Effector CD8-positive, alpha-beta T cell (primary cell): ENCODE measurements around the gene COPS8.

Experiments
- DNase-seq: peaks from one replicate; lab custom pipeline; 2025; lab: John Stamatoyannopoulos, UW
- total RNA-seq, 4 experiments: gene quantifications; one replicate each; lab custom pipeline; 2026; lab: John Stamatoyannopoulos, UW

The COPS8 gene
- total RNA-seq = 36.3 to 54.6 (median 45.2) reads per million in 4 experiments

- peak; percentile 64 for DNase-seq
Observed at GRCh38 chr2:237085248-237086221, at the start of gene COPS8. TSS of gene COPS8 (plus strand) at chr2:237085889. CDS start at chr2:237085965, 76 bp downstream.

DNA sequence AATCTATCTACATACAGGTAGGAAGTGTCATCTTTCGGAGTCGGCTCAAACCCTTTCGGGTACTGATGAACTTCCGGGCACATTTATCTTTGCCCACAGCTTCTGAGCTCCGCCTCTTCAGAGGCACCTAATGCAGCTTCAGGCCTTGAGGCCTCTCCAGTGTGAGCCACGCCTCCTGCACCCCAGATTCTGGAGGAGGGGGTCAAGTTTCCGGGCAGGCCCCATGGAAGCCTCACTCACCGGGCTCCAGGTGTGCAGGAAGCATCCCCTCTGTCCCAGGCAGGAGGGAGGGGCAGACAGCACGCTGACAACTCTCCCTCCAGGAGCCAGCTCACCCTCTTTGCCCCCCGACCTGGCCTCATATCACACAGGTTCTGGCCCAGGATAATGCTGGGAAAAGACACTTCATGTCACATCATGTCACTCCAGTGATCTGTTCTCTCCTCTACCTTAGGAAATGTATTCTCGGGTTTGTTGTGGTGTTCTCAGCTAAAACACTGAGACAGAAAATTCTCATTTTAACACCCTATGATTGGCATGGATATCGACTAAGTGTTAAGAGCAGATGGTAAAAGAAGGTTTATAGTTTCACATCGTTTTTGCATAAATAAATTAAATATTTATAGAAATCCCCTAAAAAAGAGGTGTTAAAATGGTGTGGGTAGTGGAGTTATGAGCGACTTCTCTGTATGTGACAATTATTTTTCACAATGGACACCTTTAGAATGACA lies 46.2 kb upstream of the COPS8 start:
- no peak for DNase-seq

DNA sequence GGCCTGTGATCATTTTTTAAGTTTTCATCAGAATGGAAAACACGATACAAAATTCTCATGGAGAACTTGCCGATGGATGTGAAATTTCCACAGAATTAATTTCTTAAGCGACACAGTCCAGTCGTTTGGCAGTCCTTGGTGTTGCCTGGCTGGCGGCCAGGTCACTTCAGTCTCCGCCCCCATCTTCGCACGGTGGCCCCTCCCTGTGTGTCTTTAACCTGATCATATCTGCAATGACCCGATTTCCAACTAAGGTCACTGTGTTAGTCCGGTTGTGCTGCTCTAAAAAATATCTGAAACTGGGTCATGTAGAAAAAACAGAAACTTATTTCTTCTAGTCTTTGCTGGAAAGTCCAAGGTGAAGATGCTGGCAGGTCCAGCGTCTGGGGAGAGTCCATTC lies 44.5 kb upstream of the COPS8 start:
- DNase-seq = no peak

- no peak for DNase-seq
Observed at GRCh38 chr2:237042101-237042500, 43.6 kb upstream of the COPS8 start.

GRCh38 chr2:237043866-237044265 lies 41.8 kb upstream of the COPS8 start:
- no peak for DNase-seq

- no peak for DNase-seq
Observed at GRCh38 chr2:237044281-237044680, 41.4 kb upstream of the COPS8 start.

DNA sequence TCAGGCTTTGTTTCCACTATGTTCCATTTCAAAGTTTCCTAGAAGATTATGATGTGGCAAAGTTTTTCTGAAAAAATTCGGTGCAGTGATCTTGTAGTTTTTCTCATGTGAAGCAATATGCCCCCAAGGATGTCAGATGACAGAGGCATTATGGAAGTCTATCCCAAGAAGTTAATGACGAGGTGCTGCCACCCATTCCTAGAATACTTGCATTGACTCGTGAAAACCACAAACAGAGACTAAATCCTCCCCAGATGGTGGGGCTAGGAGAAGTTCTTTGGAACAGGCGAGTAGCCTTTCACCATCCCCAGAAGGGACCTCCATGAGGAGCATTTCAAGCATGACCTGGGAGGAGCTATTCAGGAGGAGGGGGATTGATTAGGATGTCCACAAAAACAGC lies 40.2 kb upstream of the COPS8 start:
- DNase-seq = no peak

GRCh38 chr2:237048595-237048994 lies 37.1 kb upstream of the COPS8 start:
- no peak for DNase-seq

- no peak for DNase-seq
Observed at GRCh38 chr2:237051861-237052260, 33.8 kb upstream of the COPS8 start.

DNA sequence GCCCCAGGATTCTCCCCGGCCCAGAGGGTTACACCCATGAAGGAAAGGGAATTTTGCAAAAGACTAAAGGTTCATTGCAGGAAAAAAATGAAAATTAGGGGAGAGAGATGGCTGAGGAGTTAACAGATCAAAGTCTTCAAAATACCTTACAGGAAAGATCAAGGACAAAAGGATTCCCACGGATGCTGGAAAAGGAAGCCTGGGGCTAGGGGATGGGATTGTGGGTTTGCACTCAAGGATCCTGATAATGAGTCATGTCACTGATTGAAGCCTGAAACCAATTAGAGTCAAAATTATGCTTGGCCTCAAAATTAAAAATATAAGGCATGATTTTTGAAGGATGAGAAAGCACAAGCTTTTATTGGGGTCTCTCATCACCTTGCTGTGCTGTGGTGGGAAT lies 32.6 kb upstream of the COPS8 start:
- no peak for DNase-seq

DNA sequence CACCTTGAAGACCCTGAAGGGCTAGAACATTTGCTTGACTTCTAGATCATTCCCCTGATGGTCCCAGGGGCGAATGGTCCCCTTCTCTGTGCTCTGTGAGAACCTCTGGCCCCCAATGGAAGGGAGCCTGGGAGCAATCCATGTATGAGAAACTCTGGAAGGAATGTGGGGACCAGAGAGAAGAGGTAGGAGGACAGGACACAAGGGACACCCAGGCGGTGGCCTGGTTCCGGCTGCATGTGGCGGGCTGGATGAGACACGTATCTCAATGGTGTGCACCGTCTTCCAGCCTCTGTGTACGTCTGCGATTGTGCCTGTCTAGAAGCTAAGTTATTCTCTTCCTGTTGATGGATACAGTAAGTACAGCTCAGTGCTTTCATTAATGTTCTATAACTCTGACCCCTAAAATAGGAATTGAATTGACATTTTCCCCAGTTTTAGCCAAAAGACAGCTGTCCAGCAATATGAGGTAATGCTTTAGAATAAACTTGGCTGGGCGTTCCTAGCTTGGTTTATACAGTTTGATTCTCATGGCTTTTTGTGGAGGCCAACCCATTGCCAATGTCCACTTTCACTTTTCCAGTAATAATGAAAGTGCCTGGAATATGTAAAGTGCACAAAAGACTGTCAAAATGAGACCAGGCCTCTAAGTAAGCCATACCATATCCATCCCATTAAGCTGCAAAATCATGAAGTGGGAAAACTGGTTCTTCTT lies 30.1 kb upstream of the COPS8 start:
- no peak for DNase-seq

GRCh38 chr2:237056287-237056875 lies 29.3 kb upstream of the COPS8 start:
- DNase-seq = no peak

GRCh38 chr2:237057107-237057506 lies 28.6 kb upstream of the COPS8 start:
- DNase-seq = no peak

- no peak for DNase-seq
Observed at GRCh38 chr2:237057893-237058300, 27.8 kb upstream of the COPS8 start.

- no peak for DNase-seq
Observed at GRCh38 chr2:237058423-237058822, 27.3 kb upstream of the COPS8 start.

GRCh38 chr2:237059155-237059875 lies 26.4 kb upstream of the COPS8 start:
- no peak for DNase-seq

DNA sequence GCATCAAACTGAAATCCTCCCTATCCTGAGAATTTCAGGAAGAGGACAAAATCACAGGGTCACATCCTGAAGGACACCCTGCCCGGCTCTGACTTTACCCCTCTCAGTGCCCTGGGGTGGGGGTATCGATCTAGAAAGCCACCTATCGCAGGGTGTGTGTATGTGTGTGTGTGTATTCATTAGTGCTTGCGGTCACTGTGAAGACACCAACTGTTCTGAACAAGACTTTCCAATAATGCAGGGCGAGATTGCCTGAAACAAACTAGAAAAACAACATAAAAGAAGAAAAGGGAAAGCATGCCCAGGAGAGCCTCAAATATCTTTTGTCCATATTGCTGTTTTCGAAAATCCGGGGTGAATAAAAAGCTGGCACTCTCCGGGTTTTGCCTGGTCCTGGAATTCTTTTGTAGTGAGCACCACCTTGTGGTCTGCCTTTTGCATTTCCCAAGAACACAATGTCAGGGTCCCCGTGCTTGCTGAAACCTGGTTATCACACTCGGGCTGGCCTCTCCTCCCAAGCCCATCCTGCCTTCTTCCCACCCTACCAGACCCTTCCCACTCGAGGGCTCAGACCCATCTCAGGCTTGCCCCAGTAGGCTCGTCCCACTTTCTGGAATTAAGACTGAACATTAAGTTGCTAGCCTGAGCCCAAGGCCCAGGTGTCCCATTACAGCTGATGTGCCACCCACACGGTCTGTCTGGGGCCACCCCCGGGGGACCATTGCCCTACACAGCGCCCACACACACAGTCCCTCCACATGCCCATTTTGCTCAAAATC lies 25.0 kb upstream of the COPS8 start:
- no peak for DNase-seq

DNA sequence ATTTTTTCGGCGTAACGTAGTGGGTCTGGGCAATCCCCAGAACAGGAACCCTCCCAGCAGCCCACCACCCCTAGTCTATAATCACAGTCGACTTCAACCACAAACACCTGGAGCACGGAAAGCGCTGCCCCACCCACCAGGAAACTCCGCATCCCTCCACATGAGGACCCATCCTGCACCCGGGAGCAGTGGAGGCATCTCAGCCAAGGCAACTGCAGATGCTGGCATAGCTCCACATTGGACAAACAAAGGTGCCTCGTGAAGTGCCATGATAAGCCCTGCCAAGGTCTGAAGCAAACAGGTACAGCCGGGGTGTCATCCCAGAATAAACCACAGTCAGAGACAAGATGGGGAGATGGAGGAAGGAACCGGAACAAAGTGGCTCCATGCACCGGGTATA lies 24.3 kb upstream of the COPS8 start:
- DNase-seq = no peak

GRCh38 chr2:237062585-237062984 lies 23.1 kb upstream of the COPS8 start:
- no peak for DNase-seq
